HG03045 (cell line): Measurements from ENCODE around the gene IRF3.

ENCODE experiments used
- ATAC-seq: cut with Tn5 transposase; IDR thresholded peaks from one replicate; pipeline ENCODE4 v1.9.1; 2021; ENCODE audit warnings: mild to moderate bottlenecking, moderate library complexity; ENCODE audit not compliant: unreplicated experiment

The IRF3 gene

GRCh38 chr19:49687566-49688316 is 22.1 kb upstream of the IRF3 start:
- no peak for ATAC-seq

- no peak for ATAC-seq
These were observed 21.5 kb upstream of the IRF3 start for GRCh38 chr19:49687150-49687549.

GRCh38 chr19:49686503-49687088 is 20.9 kb upstream of the IRF3 start:
- ATAC-seq, result no peak

GRCh38 chr19:49685845-49686332 is 20.2 kb upstream of the IRF3 start:
- no peak for ATAC-seq

GRCh38 chr19:49684983-49685553 is 19.4 kb upstream of the IRF3 start:
- no peak for ATAC-seq

GRCh38 chr19:49684251-49684982 is 18.8 kb upstream of the IRF3 start:
- ATAC-seq, result no peak

GRCh38 chr19:49683814-49684250 is 18.2 kb upstream of the IRF3 start:
- no peak for ATAC-seq

GRCh38 chr19:49682274-49682673 is 16.6 kb upstream of the IRF3 start:
- ATAC-seq, result no peak

GRCh38 chr19:49681830-49682229 is 16.2 kb upstream of the IRF3 start:
- ATAC-seq, result no peak

GRCh38 chr19:49680421-49681351 is 15.0 kb upstream of the IRF3 start:
- ATAC-seq, result no peak

GRCh38 chr19:49679771-49680413 is 14.2 kb upstream of the IRF3 start:
- no peak for ATAC-seq

- no peak for ATAC-seq
These were observed 13.5 kb upstream of the IRF3 start for GRCh38 chr19:49678985-49679770.

- no peak for ATAC-seq
These were observed 12.4 kb upstream of the IRF3 start for GRCh38 chr19:49677901-49678674.

- peak; percentile 6 for ATAC-seq
These were observed 11.7 kb upstream of the IRF3 start, which contains the start of gene PRMT1 for GRCh38 chr19:49677231-49677900. Gene PRMT1 (plus strand): TSS chr19:49677271. CDS start chr19:49677281, 10 bp downstream.

GRCh38 chr19:49676784-49677230 is 11.2 kb upstream of the IRF3 start:
- ATAC-seq, result peak; percentile 68

GRCh38 chr19:49676136-49676783 is 10.6 kb upstream of the IRF3 start:
- ATAC-seq, result peak; percentile 18
